NOMO-1 treated with DMSO at 0.1 percent for 48 hours (cell line): ENCODE data around the gene RAD51B.

Experiments
- DNase-seq: peaks from one replicate; lab custom pipeline; 2025; ENCODE audit not compliant: unreplicated experiment; lab: John Stamatoyannopoulos, UW

The RAD51B gene

GRCh38 chr14:68397371-68397811 lies 577.8 kb downstream of the RAD51B start:
- peak; percentile 80 for DNase-seq

- DNase-seq: no peak
Measured at GRCh38 chr14:68397822-68398221, 578.2 kb downstream of the RAD51B start.

- no peak for DNase-seq
Measured at GRCh38 chr14:68398370-68398769, 578.8 kb downstream of the RAD51B start.

- DNase-seq: no peak
Measured at GRCh38 chr14:68399971-68400370, 580.4 kb downstream of the RAD51B start.

- no peak for DNase-seq
Measured at GRCh38 chr14:68401317-68401716, 581.7 kb downstream of the RAD51B start.

GRCh38 chr14:68401855-68402254 lies 582.3 kb downstream of the RAD51B start:
- peak; percentile 60 for DNase-seq

- DNase-seq: no peak
Measured at GRCh38 chr14:68402525-68403101, 583.0 kb downstream of the RAD51B start.

- DNase-seq: no peak
Measured at GRCh38 chr14:68403191-68404145, 583.9 kb downstream of the RAD51B start.

GRCh38 chr14:68404146-68404527 lies 584.6 kb downstream of the RAD51B start:
- peak; percentile 12 for DNase-seq

GRCh38 chr14:68404652-68405183 lies 585.1 kb downstream of the RAD51B start:
- DNase-seq: no peak

GRCh38 chr14:68405961-68406360 lies 586.4 kb downstream of the RAD51B start:
- DNase-seq: no peak

- no peak for DNase-seq
Measured at GRCh38 chr14:68407285-68407684, 587.7 kb downstream of the RAD51B start.

GRCh38 chr14:68407825-68408224 lies 588.2 kb downstream of the RAD51B start:
- DNase-seq: no peak

GRCh38 chr14:68408680-68409079 lies 589.1 kb downstream of the RAD51B start:
- peak; percentile 44 for DNase-seq

- peak; percentile 28 for DNase-seq
Measured at GRCh38 chr14:68409387-68409786, 589.8 kb downstream of the RAD51B start.

- no peak for DNase-seq
Measured at GRCh38 chr14:68412505-68413465, 593.2 kb downstream of the RAD51B start.

GRCh38 chr14:68413509-68413908 lies 593.9 kb downstream of the RAD51B start:
- DNase-seq: no peak

- DNase-seq: no peak
Measured at GRCh38 chr14:68414121-68414520, 594.5 kb downstream of the RAD51B start.

GRCh38 chr14:68416171-68416570 lies 596.6 kb downstream of the RAD51B start:
- no peak for DNase-seq

- DNase-seq: no peak
Measured at GRCh38 chr14:68417009-68417650, 597.6 kb downstream of the RAD51B start.
